Parathyroid adenoma (tissue), 2 donors: ENCODE results near the gene SLC19A2.

Experiments
- H2AFZ ChIP-seq: fragments of 300-600 bp; sonication (generic); one replicate; pipeline ENCODE4 v1.7.0; 2017; ENCODE audit warnings: antibody characterized with exemption, mild to moderate bottlenecking
- H3K27ac ChIP-seq: fragments of 300-600 bp; sonication (generic); one replicate; pipeline ENCODE4 v1.7.0; 2017
- H3K27me3 ChIP-seq: fragments of 300-600 bp; sonication (generic); one replicate; pipeline ENCODE4 v1.7.0; 2017; ENCODE audit warnings: low read length; ENCODE audit not compliant: control insufficient read depth, insufficient read depth
- H3K36me3 ChIP-seq: fragments of 300-600 bp; sonication (generic); one replicate; pipeline ENCODE4 v1.7.0; 2017; ENCODE audit warnings: low read length; ENCODE audit not compliant: control insufficient read depth, insufficient read depth
- H3K4me1 ChIP-seq: fragments of 300-600 bp; sonication (generic); one replicate; pipeline ENCODE4 v1.7.0; 2017; ENCODE audit warnings: control low read depth
- H3K4me2 ChIP-seq: fragments of 300-600 bp; sonication (generic); one replicate; pipeline ENCODE4 v1.7.0; 2017; ENCODE audit warnings: low read length
- H3K4me3 ChIP-seq: fragments of 300-600 bp; sonication (generic); one replicate; pipeline ENCODE4 v1.7.0; 2017; ENCODE audit warnings: low read depth, low read length
- H3K79me2 ChIP-seq: fragments of 300-600 bp; sonication (generic); one replicate; pipeline ENCODE4 v1.7.0; 2017; ENCODE audit warnings: control low read depth
- H3K9ac ChIP-seq: fragments of 300-600 bp; sonication (generic); one replicate; pipeline ENCODE4 v1.7.0; 2017; ENCODE audit warnings: mild to moderate bottlenecking
- H3K9me3 ChIP-seq: fragments of 300-600 bp; sonication (generic); one replicate; pipeline ENCODE4 v1.7.0; 2017; ENCODE audit warnings: low read length; ENCODE audit not compliant: control insufficient read depth
- CTCF ChIP-seq: fragments of 300-600 bp; sonication (generic); IDR thresholded peaks from one replicate; pipeline ENCODE4 v1.7.0; 2017; ENCODE audit warnings: antibody characterized with exemption, mild to moderate bottlenecking
- donor health status: primary hyperparathyroidism.

The SLC19A2 gene

GRCh38 chr1:169525391-169525790 is 39.6 kb upstream of the SLC19A2 start:
- Histone ChIP-seq H3K36me3 (no peaks in the 10 kb centered on the region), H3K9me3 (no peaks in the 10 kb centered on the region), H2AFZ (no peak overlapping the region), H3K4me3 (no peak overlapping the region), H3K4me2 (no peak overlapping the region), H3K9ac (no peak overlapping the region), H3K4me1 (peaks cover 6% of the 10 kb centered on the region), H3K27me3 (no peaks in the 10 kb centered on the region), H3K27ac (no peak overlapping the region), H3K79me2 (no peaks in the 10 kb centered on the region)
- no peak for TF ChIP-seq CTCF

GRCh38 chr1:169523904-169524303 is 38.2 kb upstream of the SLC19A2 start:
- H3K4me2 ChIP-seq = no peak overlapping the region
- H3K4me1 ChIP-seq = peaks cover 6% of the 10 kb centered on the region
- H3K4me3 ChIP-seq = no peak overlapping the region
- no peak overlapping the region for H3K9ac ChIP-seq
- no peaks in the 10 kb centered on the region for H3K9me3 ChIP-seq
- H2AFZ ChIP-seq = no peak overlapping the region
- H3K27me3 ChIP-seq = no peaks in the 10 kb centered on the region
- H3K27ac ChIP-seq = no peak overlapping the region
- no peaks in the 10 kb centered on the region for H3K36me3 ChIP-seq
- no peaks in the 10 kb centered on the region for H3K79me2 ChIP-seq
- no peak for TF ChIP-seq CTCF

- Histone ChIP-seq H3K4me2 (no peak overlapping the region), H3K36me3 (no peaks in the 10 kb centered on the region), H3K9me3 (no peaks in the 10 kb centered on the region)
Observed at GRCh38 chr1:169521226-169521625, 35.5 kb upstream of the SLC19A2 start.

GRCh38 chr1:169517558-169518186 is 31.9 kb upstream of the SLC19A2 start:
- H3K79me2 ChIP-seq = no peaks in the 10 kb centered on the region
- no peak overlapping the region for H3K9ac ChIP-seq
- no peak for TF ChIP-seq CTCF
- H3K27me3 ChIP-seq = no peaks in the 10 kb centered on the region
- no peak overlapping the region for H3K4me3 ChIP-seq
- H3K36me3 ChIP-seq = no peaks in the 10 kb centered on the region
- no peaks in the 10 kb centered on the region for H3K4me1 ChIP-seq
- H3K27ac ChIP-seq = no peak overlapping the region
- no peak overlapping the region for H3K4me2 ChIP-seq
- no peaks in the 10 kb centered on the region for H3K9me3 ChIP-seq
- H2AFZ ChIP-seq = no peak overlapping the region

More at GRCh38 chr1:169521226-169521625, 35.5 kb upstream of the SLC19A2 start:
- H3K27ac ChIP-seq = no peak overlapping the region
- H3K9ac ChIP-seq = no peak overlapping the region
- no peak for TF ChIP-seq CTCF
- no peak overlapping the region for H2AFZ ChIP-seq
- no peak overlapping the region for H3K4me3 ChIP-seq
- H3K4me1 ChIP-seq = no peaks in the 10 kb centered on the region
- H3K79me2 ChIP-seq = no peaks in the 10 kb centered on the region
- H3K27me3 ChIP-seq = no peaks in the 10 kb centered on the region

GRCh38 chr1:169515641-169516040 is 29.9 kb upstream of the SLC19A2 start:
- Histone ChIP-seq H3K4me1 (no peaks in the 10 kb centered on the region), H3K79me2 (no peaks in the 10 kb centered on the region), H3K36me3 (no peaks in the 10 kb centered on the region), H3K27me3 (no peaks in the 10 kb centered on the region), H3K4me3 (no peak overlapping the region), H2AFZ (no peak overlapping the region), H3K9ac (no peak overlapping the region), H3K4me2 (no peak overlapping the region), H3K9me3 (no peaks in the 10 kb centered on the region), H3K27ac (no peak overlapping the region)
- no peak for TF ChIP-seq CTCF
